ENCODE measurements around the gene MINDY1.

GRCh38 chr1:151006327-151007052 is at the start of gene MINDY1:
- peak in 4 of 7 experiments; percentile 33 to 47 (median 42) for TF ChIP-seq CTCF (IDR thresholded peaks at IDR 0.05)
- TF ChIP-seq EP300 (IDR thresholded peaks at IDR 0.05), result no peak
- TF ChIP-seq POLR2AphosphoS5 (IDR thresholded peaks at IDR 0.05), result peak; percentile 68 to 94 (median 88)

All from stomach (tissue), 4 donors.